MM.1S (cell line): ENCODE results near the gene CMPK2.

Experiments
- DNase-seq: peaks from one replicate; pipeline ENCODE4 v3.0.0-alpha.2; 2015
- H2AFZ ChIP-seq: fragments of 300-600 bp; sonication (generic); 2 replicates; pipeline ENCODE4 v1.6.0; 2016; ENCODE audit warnings: antibody characterized with exemption, low read length
- H3F3A ChIP-seq: fragments of 300-600 bp; sonication (generic); 2 replicates; pipeline ENCODE4 v1.6.1; 2016; ENCODE audit warnings: mild to moderate bottlenecking, antibody characterized with exemption, low read length, moderate library complexity, mixed read lengths; ENCODE audit not compliant: insufficient read depth
- H3K27ac ChIP-seq: fragments of 300-600 bp; sonication (generic); 2 replicates; pipeline ENCODE4 v1.5.1; 2016; ENCODE audit warnings: mild to moderate bottlenecking, low read length
- H3K27me3 ChIP-seq: fragments of 300-600 bp; sonication (generic); replicated peaks from 2 replicates; pipeline ENCODE4 v1.6.0; 2016; ENCODE audit warnings: low read length; ENCODE audit not compliant: insufficient read depth
- H3K36me3 ChIP-seq: fragments of 300-600 bp; sonication (generic); replicated peaks from 2 replicates; pipeline ENCODE4 v1.6.1; 2016; ENCODE audit warnings: mild to moderate bottlenecking, low read length, mixed read lengths; ENCODE audit not compliant: insufficient read depth
- H3K4me1 ChIP-seq: fragments of 300-600 bp; sonication (generic); 2 replicates; pipeline ENCODE4 v1.6.1; 2016; ENCODE audit warnings: low read length, mixed read lengths
- H3K4me2 ChIP-seq: fragments of 300-600 bp; sonication (generic); 2 replicates; pipeline ENCODE4 v1.6.0; 2016; ENCODE audit warnings: low read depth, low read length
- H3K4me3 ChIP-seq: fragments of 300-600 bp; sonication (generic); 2 replicates; pipeline ENCODE4 v1.5.1; 2016; ENCODE audit warnings: low read length, mixed read lengths
- H3K79me2 ChIP-seq: fragments of 300-600 bp; sonication (generic); 2 replicates; pipeline ENCODE4 v1.6.1; 2016; ENCODE audit warnings: mixed run types, low read length, mixed read lengths
- H3K9ac ChIP-seq: fragments of 300-600 bp; sonication (generic); 2 replicates; pipeline ENCODE4 v1.6.1; 2016; ENCODE audit warnings: low read length, mixed read lengths
- H3K9me2 ChIP-seq: fragments of 300-600 bp; sonication (generic); replicated peaks from 2 replicates; pipeline ENCODE4 v1.6.1; 2016; ENCODE audit warnings: mild to moderate bottlenecking, low read length, mixed read lengths; ENCODE audit not compliant: insufficient read depth
- H3K9me3 ChIP-seq: fragments of 300-600 bp; sonication (generic); replicated peaks from 2 replicates; pipeline ENCODE4 v1.6.1; 2016; ENCODE audit warnings: mild to moderate bottlenecking, low read length, mixed read lengths; ENCODE audit not compliant: insufficient read depth
- H4K20me1 ChIP-seq: fragments of 300-600 bp; sonication (generic); 2 replicates; pipeline ENCODE4 v1.6.1; 2016; ENCODE audit warnings: mild to moderate bottlenecking, low read length, moderate library complexity, mixed read lengths; ENCODE audit not compliant: insufficient read depth
- EZH2 ChIP-seq: fragments of 300-600 bp; sonication (generic); optimal IDR thresholded peaks from 2 replicates; pipeline ENCODE3; 2017; ENCODE audit warnings: low read depth, mild to moderate bottlenecking, antibody characterized with exemption, low read length, mixed read lengths
- EZH2phosphoT487 ChIP-seq: fragments of 300-600 bp; sonication (generic); IDR thresholded peaks from 2 replicates; pipeline ENCODE4 v1.6.1; 2018; ENCODE audit warnings: antibody characterized with exemption, low read length
- TF ChIP-seq, protein P1 (sequence below): fragments of 300-600 bp; sonication (generic); IDR thresholded peaks from 2 replicates; pipeline ENCODE4 v1.5.1; 2016; ENCODE audit warnings: antibody characterized with exemption, low read length, mixed read lengths

CMPK2 gene

DNA sequence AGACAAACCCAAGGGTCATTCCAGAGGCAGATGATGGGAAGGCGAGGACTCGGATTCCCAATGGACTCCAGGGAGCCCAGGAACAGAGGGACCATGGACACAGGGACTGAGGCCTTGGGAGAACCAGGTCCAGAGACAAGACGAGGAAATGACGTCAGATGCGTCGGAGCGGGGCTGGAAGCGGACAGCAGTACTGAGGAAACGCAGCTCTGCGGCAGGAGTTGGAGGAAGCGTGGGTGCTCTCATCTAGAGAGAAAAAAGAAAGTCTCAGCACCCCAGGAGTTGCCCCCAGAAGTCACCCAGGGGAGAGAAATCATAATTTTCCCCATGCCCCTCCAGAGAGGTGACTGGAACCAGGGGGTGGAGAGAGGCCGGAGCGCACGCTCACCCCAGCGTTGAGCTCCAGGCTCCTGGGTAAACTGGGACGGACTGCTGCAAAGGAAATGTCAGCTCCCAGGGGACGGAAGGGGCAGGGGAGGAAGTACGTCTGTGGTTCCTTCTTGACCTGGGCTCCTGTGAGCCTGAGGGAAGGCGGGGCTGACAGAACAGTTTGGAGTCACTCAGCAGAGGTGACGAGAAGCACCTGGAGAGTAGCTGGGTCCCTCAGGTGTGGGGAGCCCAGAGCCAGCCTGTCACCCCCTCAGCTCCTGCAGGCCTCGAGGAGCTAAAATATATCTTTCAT lies 44.7 kb downstream of the CMPK2 start:
- Histone ChIP-seq H3K79me2 (no peaks in the 10 kb centered on the region), H3K9me2 (no peaks in the 10 kb centered on the region), H3F3A (no peaks in the 10 kb centered on the region), H3K9ac (no peak overlapping the region), H3K4me1 (no peaks in the 10 kb centered on the region), H4K20me1 (no peaks in the 10 kb centered on the region), H3K4me3 (no peak overlapping the region), H3K27ac (no peak overlapping the region), H3K4me2 (no peak overlapping the region), H3K36me3 (no peaks in the 10 kb centered on the region), H2AFZ (no peak overlapping the region), H3K9me3 (no peaks in the 10 kb centered on the region), H3K27me3 (no peaks in the 10 kb centered on the region)
- TF ChIP-seq EZH2phosphoT487, result no peak
- TF ChIP-seq, protein P1, sequence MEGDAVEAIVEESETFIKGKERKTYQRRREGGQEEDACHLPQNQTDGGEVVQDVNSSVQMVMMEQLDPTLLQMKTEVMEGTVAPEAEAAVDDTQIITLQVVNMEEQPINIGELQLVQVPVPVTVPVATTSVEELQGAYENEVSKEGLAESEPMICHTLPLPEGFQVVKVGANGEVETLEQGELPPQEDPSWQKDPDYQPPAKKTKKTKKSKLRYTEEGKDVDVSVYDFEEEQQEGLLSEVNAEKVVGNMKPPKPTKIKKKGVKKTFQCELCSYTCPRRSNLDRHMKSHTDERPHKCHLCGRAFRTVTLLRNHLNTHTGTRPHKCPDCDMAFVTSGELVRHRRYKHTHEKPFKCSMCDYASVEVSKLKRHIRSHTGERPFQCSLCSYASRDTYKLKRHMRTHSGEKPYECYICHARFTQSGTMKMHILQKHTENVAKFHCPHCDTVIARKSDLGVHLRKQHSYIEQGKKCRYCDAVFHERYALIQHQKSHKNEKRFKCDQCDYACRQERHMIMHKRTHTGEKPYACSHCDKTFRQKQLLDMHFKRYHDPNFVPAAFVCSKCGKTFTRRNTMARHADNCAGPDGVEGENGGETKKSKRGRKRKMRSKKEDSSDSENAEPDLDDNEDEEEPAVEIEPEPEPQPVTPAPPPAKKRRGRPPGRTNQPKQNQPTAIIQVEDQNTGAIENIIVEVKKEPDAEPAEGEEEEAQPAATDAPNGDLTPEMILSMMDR, result no peak
- no peak for TF ChIP-seq EZH2
- DNase-seq, result no peak

DNA sequence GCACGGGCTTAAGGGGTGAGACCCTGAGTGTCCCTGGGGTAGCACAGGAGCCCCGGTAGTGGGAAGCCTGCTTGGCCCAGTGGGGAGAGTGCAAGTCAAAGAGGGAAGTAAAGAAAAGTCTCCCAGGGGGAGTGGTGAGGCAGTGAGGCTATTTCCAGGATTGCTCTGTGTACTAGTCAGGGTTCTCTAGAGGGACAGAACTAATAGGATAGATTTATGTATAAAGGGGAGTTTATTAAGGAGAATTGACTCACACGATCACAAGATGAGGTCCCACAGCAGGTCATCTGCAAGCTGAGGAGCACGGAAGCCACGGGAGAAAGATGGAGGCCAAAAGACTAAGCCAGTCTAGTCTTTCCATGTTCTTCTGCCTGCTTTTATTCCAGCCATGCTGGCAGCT lies 45.5 kb downstream of the CMPK2 start:
- Histone ChIP-seq H3K27me3 (no peaks in the 10 kb centered on the region), H3K4me1 (no peaks in the 10 kb centered on the region), H3K9me2 (no peaks in the 10 kb centered on the region), H3K4me3 (no peak overlapping the region), H3F3A (no peaks in the 10 kb centered on the region), H4K20me1 (no peaks in the 10 kb centered on the region), H2AFZ (no peak overlapping the region), H3K4me2 (no peak overlapping the region), H3K36me3 (no peaks in the 10 kb centered on the region), H3K9me3 (no peaks in the 10 kb centered on the region), H3K9ac (no peak overlapping the region), H3K27ac (no peak overlapping the region), H3K79me2 (no peaks in the 10 kb centered on the region)
- no peak for DNase-seq
- TF ChIP-seq EZH2 (no peak), EZH2phosphoT487 (no peak)
- TF ChIP-seq, protein P1, result no peak

DNA sequence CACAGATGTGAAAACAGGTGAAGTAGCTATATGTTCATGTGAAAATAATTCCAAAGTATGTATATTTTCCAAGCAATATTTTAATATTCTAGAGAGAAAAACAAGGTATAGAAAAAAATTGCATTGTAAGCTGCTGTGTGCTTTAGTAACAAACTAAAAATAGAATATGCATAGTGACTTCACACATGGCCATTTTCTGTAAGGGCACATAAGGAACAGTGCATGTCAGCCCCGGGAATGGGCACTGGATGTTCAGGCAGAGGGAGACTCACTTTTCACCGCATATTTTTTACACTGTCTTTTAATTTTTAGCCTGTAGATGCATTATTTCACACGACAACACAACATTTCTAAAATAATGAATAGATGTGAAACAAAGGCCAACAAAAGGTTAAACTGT lies 46.0 kb downstream of the CMPK2 start:
- no peak overlapping the region for H3K4me2 ChIP-seq
- no peaks in the 10 kb centered on the region for H4K20me1 ChIP-seq
- TF ChIP-seq EZH2, result no peak
- H3K9me2 ChIP-seq, result no peaks in the 10 kb centered on the region
- DNase-seq, result no peak
- H3K4me3 ChIP-seq, result no peak overlapping the region
- H3K9ac ChIP-seq, result no peak overlapping the region
- H3K36me3 ChIP-seq, result no peaks in the 10 kb centered on the region
- no peaks in the 10 kb centered on the region for H3K4me1 ChIP-seq
- no peaks in the 10 kb centered on the region for H3K27me3 ChIP-seq
- H3K79me2 ChIP-seq, result no peaks in the 10 kb centered on the region
- no peaks in the 10 kb centered on the region for H3F3A ChIP-seq
- no peak overlapping the region for H2AFZ ChIP-seq
- H3K27ac ChIP-seq, result no peak overlapping the region
- no peaks in the 10 kb centered on the region for H3K9me3 ChIP-seq

DNA sequence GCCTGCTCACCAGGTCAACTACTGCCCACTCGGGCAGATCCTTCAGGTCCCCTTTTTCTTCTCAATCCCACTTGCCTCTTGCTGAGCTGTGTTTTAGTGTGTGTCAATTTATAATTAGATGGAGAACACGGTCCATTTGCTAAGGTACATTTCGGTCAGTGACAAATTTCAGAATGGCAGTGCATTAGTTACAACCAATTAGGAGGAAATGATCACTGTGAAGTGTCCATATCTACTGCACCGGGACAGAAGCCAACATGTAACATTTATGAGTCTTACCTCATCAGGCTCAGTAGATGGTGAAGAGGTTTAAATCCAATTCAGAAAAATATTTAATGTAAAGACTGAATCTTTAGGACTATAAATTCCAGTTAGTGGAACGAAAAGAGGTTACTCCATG lies 47.7 kb downstream of the CMPK2 start:
- Histone ChIP-seq H2AFZ (no peak overlapping the region), H3F3A (no peaks in the 10 kb centered on the region), H3K36me3 (no peaks in the 10 kb centered on the region), H3K9me2 (no peaks in the 10 kb centered on the region), H3K9ac (no peak overlapping the region), H3K27ac (no peak overlapping the region), H3K4me1 (no peaks in the 10 kb centered on the region), H4K20me1 (no peaks in the 10 kb centered on the region), H3K4me3 (no peak overlapping the region), H3K27me3 (no peaks in the 10 kb centered on the region), H3K4me2 (no peak overlapping the region), H3K9me3 (no peaks in the 10 kb centered on the region), H3K79me2 (no peaks in the 10 kb centered on the region)
- DNase-seq, result no peak
- TF ChIP-seq, protein P1, result no peak
- TF ChIP-seq EZH2phosphoT487 (no peak), EZH2 (no peak)
